HG02763 (cell line): ENCODE measurements around the gene INF2.
"Not testable (repeated sequence)": the region's sequence is repeated elsewhere in the genome, so short reads cannot be mapped to it uniquely, and the experiment has no call there.

Experiments
- ATAC-seq: cut with Tn5 transposase; IDR thresholded peaks from one replicate; pipeline ENCODE4 v1.9.1; 2021; ENCODE audit warnings: mild to moderate bottlenecking, moderate library complexity; ENCODE audit not compliant: unreplicated experiment

The INF2 gene

GRCh38 chr14:104689109-104689880 lies at the start of gene INF2:
Gene INF2, plus strand, starts transcription at chr14:104689618. Its CDS starts 11,748 bp downstream, at chr14:104701366.
- no peak for ATAC-seq

DNA sequence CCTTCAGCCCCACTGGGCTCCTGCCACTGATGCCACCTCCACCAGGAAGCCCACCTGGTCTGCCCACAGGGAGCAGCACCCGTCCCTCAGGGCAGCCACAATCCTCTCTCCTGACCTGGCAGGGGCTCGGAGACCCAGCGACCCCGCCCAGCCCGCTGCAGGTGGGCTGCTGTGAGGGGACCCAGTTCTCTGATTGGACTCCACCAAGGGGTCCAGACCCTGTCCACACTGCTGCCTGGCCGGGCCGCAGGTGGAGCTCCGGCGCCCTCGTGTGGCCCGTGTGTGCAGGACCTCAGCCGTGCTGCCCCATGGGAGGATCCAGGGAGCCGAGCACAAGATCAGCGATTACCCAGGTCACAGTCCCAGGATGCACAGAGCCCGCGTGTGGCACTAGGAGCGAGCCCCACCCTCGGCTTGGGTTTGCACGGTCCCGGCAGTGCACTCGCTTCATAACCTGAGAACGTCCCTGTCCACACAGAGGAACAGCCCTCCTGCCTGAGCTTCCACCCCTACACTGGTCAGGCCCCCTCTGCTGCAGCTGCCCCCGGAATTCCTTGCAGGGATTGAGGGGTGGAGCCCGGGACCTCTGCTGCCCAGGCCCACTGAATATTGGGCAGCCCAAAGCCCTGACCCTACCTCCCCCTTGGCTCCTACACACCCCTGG lies 49.4 kb upstream of the INF2 start:
- no peak for ATAC-seq

DNA sequence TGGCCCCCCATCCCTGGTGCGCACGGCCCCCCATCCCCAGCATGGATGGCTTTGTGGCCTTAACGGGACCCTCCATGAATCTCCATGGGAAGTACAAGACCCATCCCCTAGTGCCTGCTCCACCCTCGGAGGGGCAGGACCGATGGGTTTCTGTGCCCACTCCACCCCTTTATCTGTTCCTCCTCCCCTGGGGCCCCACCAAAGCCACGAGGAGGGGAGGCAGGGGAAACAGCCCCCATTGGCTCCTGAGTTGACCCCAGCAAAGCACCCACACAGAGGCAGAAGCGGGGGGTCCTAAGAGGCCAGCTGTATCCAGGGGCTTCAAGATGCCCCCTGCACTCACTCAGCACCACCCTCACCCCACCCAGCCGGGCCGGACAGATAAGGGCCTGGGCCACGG lies 48.7 kb upstream of the INF2 start:
- no peak for ATAC-seq

DNA sequence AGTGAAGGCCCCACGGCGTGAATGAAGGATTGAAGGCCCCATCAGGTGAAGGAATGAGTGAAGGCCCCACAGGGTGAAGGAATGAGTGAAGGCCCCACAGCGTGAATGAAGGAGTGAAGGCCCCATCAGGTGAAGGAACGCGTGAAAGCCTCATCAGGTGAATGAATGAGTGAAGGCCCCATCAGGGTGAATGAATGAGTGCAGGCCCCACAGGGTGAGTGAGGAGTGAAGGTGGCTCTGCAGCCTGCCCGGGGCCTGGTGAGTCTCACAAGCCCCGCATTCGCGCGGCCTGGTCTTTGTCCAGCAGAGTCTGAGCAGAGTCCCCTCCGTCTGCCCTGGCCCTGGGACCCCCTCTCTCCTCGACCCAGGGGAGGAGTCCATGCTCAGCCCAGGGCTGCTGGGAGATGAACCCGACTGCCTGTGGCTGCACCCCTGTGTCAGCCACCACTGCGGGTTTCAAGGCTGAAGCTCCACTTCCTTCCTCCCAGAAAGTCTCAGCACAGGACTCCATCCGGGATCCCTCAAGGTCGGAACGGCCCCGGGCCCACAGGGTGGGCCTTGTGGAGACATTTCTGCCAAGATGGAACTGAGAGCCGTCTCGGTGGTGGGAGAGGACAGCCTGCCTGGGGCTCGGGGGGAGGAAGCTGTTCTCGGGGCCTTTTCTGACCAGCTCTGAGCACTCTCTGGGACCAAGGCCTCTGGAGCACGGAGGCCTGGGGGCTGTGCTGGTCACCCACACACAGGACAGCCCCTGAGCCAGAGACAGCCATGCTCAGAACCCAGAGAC lies 47.5 kb upstream of the INF2 start:
- ATAC-seq, result no peak

DNA sequence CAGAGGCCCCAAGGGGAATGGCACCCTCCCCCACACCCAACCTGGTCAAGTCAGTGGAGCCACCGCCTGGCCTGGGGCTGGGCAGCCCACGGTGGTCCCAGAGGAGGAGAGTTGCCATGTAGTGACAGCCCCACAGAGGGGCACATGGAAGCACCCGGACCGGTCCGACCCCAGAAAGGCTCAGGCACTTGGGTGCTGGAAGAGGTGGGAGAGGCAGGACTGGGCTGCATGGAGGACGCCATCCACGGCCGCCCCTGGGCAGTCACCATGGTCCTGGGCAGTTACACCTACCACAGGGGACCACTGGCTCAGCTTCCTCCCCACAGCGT lies 46.9 kb upstream of the INF2 start:
- no peak for ATAC-seq

GRCh38 chr14:104643306-104643705 lies 46.1 kb upstream of the INF2 start:
- ATAC-seq, result no peak

DNA sequence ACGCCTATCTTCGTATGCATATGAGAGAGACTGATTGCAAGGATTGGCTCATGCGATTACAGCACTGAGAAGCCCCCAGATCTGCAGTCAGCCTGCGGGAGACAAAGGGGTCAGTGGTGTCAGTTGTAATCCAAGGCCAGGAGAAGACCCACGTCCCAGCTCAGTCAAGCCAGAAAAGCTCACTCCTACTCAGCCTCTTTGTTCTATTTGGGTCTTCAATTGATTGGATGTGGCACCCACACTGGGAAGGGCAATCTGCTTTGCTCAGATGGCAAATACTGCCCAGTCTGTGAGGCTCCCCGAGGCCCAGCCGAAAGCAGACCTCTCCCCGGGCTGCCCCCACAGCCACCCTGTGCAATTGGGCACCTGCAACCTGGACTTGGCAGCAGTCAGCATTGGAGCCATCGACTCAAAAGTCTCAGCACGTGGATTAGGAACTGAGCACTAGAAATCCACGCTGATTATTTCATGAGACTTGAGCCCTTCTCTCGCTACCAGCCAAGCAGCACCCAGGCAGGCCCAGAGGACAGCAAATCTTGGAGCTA lies 45.3 kb upstream of the INF2 start:
- ATAC-seq, result no peak

DNA sequence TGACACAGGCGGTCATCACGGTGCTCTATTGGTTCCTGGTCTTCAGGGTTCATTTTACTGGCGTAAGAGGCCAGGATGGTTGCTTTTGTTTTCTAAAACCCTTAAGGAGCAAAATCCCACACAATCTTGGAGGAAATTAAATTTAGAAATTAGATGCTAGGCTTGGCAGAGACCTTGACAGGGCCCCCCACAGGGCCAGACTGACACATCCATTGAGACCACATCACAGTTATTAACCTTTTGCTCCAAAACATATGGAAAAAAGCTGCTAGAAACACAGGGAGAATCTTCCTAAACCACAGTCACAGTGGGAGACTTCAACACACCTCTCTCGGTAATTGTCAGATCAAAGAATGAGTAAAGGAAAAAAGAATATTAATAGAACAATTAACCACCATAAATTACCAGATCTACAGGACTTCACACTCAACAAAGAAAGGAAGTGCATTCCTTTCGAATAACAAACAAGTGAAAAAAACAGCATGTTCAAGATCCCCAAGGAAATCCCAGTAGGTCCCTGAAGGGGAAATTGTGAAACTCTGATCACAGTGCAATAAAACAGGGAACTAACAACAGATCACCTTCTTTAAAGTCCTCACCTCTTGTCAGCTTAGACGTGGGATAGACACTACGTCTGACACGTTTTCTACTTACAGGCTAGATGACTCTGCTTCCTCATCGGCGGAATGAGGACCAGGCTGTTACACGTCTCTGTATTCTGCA lies 44.6 kb upstream of the INF2 start:
- ATAC-seq, result no peak

GRCh38 chr14:104647467-104648043 lies 41.9 kb upstream of the INF2 start:
- ATAC-seq, result no peak

GRCh38 chr14:104650057-104650980 lies 39.1 kb upstream of the INF2 start:
- ATAC-seq, result no peak

DNA sequence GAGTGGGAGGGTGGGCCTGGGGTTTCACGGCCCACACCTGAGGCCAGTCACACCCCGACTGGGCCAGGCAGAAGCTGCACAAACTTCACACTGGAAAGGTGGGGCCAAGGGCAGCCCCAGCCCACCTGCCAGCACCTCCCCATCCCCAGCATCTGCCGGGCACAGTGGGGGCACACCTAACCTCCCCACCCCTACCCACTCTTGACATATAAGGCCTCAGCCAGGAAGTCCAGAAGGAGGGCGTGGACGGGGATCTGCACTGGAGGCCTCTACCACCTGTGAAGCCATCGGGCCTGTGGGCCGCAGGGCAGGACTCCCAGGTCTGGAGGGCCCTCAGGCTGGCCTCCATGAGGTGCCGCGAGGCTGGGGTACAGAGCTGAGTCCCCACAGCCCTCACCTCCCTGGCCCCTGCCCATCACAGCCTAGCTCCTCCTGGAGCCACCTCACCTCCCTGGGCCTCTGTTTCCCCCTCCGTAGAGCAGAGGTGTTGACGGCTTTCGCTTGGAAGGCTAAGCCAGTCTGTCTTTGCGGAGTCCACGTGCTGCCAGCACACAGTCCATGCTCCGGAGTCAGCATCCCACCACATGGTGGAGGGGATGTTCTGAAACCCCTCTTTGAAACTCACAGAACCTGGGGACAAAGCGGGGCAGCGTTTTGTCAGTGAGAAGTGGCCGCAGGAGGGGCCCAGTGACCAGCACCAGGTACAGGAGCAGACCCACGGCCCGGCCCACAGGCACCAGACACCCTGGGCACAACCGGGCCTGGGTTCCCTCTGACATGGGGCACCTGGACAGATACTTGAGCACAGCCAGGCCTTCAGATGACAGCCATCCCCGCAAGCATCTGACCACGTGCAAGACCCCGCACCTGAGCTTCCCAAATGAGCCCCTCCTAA lies 38.2 kb upstream of the INF2 start:
- ATAC-seq, result no peak

DNA sequence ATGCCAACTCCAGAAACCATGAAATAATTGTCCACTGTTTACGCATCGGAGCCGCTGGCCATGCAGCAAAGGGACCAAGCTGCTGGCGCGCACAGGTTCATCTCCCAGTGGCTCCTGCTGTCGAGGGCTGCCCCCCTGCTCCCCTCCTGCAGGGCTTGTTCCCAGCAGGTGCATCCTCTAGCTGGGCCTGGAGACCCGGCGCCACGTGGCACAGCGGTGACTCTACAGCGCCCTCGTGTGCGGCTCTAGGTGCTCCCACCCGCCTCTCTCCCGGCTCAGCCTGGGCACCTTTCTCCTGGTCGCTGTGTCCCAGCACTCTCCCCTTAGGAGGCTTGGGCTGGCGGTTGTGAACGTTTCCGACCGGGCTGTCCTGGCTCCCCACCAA lies 37.5 kb upstream of the INF2 start:
- ATAC-seq, result no peak

DNA sequence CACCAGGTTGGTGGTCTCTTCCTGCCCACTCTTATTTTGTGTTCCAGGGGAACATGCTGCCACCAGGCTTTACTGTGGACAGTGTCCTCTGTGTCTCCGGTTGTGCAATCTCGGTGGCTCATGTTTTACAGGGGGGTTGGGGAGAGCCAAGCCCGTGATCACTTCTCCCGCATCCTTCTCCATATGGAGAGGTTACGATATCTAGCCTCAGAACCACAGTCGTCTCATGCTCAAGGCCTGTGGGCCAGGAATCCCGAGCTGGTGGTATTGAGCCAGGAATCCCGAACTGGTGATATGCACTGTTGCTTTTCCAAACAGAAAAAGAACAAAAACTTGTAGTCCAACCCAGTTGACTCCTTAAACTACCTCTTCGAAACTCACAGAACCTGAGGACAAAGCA lies 37.0 kb upstream of the INF2 start:
- no peak for ATAC-seq

DNA sequence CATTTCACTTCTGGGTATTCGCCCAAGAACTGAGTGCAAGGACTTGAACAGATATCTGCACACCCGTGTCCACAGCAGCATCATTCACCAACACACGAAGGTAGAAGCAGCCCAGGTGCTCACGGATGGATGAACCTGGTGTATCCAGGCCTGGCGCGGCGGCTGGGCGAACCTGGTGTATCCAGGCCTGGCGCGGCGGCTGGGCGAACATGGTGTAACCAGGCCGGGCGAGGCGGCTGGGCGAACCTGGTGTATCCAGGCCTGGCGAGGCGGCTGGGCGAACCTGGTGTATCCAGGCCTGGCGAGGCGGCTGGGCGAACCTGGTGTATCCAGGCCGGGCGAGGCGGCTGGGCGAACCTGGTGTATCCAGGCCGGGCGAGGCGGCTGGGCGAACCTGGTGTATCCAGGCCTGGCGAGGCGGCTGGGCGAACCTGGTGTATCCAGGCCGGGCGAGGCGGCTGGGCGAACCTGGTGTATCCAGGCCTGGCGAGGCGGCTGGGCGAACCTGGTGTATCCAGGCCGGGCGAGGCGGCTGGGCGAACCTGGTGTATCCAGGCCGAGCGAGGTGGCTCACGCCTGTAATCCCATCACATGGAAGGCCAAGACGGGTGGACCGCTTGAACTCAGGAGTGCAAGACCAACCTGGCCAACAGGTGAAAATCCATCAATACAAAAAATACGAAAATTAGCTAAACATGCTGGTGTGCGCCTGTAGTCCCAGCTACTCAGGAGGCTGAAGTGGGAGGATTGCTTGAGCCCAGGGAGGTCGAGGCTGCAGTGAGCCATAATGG lies 36.1 kb upstream of the INF2 start:
- ATAC-seq, result not testable (repeated sequence)

GRCh38 chr14:104654119-104654518 lies 35.3 kb upstream of the INF2 start:
- no peak for ATAC-seq

DNA sequence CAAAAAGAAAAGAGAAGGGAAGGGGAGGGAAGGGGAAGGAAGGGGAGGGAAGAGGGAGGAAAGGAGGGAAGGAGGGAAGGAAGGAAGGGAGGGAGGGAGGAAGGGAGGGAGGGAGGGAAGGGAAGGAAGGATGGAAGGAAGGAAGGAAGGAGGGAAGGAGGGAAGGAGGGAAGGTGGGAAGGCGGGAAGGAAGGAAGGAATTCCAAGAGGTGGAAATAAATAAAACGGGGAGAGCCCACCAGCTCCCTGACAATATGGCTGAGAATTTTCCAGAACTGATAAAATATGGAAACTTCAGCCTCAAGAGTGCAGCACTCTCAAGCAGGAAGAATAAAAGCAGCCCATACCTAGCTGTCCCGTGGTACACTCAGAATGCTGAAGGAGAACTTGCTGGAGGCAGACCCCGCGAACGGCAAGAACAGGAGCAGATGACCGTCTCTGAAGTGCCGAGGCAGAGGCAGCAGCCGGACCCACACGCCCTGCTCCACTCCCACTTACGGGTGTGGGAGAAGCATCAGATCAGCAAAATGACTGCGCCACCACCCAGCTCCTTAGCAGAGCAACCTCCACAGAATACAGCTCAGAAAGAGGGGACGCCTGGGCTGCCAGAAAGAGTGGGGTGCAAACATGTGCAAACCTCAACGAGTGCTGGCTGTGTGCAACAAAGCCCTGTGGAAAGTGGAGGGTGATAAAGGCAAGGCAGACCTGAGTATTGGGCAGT lies 34.1 kb upstream of the INF2 start:
- ATAC-seq, result no peak
